GM21576 (cell line): ENCODE measurements around the gene BSG.

Experiments used
- ATAC-seq: cut with Tn5 transposase; IDR thresholded peaks from one replicate; pipeline ENCODE4 v1.9.1; 2021; ENCODE audit warnings: mild to moderate bottlenecking, moderate library complexity; ENCODE audit not compliant: unreplicated experiment

The BSG gene

GRCh38 chr19:572140-572742 lies at the start of gene BSG:
Gene BSG (plus strand): TSS chr19:572596. CDS start chr19:572635, 39 bp downstream.
- ATAC-seq = peak; percentile 66

DNA sequence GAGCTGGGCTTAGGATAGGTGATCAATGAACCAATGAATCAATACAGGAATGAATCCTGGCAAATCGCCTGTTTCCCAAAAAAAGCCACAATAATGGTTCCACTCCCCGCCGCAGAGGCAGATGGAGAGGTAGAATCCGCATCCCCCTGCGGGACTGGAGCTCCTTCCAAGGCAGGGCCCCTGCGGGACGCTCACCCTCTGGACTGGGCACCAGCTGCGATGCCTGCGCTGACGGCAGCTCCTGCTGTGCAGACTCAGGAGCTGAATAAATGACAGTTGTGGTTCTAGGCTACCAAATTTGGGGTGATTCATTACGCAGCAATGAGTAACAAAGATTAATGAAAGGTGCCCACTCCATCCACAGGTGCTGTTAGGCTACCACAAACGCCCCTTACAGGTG lies 49.7 kb upstream of the BSG start:
- no peak for ATAC-seq

DNA sequence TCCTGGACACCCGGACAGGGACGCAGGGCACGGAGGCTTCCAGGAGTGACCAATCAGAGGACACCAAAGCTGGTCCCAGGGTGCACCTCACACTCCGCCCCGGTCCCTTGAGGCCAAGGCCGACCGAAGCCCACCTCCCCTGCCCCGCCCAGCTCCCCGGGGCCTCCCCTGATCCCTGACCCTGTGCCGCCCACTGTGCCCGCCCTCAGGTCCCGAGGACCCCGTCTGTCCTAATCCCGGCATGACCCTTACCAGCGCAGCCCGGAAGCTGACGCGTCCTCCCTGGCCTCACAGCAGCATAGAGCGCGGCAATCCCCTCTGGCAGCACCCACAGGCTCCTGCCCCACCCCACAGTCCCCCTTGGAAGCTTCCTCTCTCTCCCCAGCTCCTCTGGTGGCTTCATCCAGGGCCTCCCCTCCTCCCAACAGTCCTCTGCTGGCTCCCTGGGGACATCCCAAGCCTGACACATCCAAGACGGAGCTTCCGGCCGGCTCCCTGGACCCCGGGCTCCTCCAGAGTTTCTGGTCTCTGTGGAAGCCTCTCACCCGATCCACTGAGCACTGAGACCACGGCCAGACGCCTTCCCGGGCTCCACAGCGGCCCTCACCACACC lies 48.2 kb upstream of the BSG start:
- no peak for ATAC-seq

- ATAC-seq = no peak
These were observed 47.4 kb upstream of the BSG start for GRCh38 chr19:525029-525428.

DNA sequence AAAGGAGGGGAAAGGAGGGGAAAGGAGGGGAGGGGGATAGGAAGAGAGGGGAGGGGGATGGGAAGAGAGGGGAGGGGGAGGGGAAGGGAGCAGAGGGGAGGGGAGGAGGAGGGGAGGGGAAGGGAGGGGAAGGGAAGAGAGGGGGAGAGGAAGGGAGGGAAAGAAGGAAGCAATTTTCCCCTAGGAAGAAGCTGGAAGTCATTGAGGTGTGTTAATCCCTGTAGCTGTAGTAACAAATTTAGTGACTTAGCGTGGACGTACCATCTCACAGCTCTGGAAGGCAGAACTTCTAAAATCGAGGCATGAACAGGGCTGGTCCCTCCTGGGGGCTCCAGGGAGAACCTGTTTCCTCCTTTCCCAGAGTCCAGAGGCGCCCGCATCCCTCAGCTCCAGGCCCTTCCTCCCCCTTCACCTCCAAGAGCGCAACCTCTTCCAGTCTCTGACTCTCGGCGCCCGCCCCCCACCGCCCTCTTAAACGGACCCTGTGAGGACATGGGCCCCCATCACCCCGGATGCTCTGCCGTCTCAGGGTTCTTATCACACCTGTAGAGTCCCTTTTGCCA lies 46.5 kb upstream of the BSG start:
- ATAC-seq = no peak

DNA sequence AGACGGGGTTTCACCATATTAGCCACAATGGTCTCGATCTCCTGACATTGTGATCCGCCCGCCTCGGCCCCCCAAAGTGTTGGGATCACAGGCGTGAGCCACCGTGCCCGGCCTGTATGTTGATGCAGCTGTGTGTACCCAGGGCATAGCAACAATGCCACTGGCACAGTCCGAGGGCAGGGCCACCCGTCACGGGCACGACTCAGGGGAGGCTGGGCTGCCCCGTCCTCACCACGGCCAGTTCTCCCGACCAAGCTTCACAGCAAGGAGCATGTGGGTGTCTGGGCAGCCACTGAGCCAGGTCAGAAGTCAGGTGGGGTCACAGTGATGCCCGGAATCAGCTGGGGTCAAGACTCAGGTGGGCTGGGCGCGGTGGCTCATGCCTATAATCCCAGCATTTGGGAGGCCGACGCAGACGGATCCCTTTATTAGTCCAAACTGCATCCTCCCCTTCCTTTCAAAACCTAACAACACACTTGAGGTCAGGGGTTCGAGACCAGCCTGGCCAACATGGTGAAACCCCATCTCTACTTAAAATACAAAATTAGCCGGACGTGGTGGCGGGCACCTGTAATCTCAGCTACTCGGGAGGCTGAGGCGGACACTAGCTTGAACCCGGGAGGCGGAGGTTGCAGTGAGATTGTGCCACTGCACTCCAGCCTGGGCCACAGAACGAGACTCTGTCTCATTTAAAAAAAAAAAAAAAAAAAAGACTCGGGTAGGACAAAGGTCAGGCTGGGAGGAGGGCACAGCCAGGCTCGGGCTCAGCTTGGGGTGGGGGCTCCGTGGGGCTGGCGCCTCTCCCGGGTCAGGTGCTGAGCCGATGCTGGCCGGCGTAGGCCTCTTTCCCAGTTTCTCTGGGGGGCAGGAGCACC lies 42.0 kb upstream of the BSG start:
- no peak for ATAC-seq

DNA sequence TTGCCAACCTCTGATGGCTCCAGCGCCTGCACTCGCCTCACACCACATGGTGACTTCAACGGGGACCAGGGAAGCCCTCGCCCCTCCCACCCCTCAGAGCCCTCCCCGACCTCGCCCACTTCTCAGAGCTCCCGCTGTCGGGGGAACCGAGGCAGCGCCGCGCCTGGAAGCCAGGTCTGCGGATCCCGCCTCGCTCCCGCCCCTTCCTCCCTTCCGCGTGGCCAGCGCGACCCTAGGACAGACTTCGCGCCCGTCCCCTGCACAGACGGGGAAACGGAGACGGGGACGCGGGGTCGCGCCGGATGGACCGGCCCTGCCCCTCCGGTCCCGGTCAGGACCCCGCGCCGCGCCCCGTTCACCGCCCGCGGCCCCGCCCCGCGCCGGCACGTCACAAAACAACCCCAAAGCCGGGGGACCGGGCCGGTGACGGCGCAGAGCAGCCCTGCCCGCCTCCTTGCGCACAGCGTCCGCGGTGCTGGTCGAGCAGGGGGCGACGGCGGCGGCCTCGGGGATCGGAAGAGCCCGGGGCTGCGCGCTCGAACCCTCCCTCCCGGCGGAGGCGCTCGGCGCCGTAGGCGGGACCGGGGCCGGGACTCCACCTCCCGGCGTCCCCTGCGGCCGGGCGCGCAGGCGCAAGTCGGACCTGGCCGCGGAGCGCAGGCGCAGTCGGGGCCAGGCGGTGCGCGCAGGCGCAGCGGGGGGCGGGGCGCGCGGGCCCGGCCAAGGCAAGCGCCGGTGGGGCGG lies 41.2 kb upstream of the BSG start:
- peak; percentile 54 for ATAC-seq

DNA sequence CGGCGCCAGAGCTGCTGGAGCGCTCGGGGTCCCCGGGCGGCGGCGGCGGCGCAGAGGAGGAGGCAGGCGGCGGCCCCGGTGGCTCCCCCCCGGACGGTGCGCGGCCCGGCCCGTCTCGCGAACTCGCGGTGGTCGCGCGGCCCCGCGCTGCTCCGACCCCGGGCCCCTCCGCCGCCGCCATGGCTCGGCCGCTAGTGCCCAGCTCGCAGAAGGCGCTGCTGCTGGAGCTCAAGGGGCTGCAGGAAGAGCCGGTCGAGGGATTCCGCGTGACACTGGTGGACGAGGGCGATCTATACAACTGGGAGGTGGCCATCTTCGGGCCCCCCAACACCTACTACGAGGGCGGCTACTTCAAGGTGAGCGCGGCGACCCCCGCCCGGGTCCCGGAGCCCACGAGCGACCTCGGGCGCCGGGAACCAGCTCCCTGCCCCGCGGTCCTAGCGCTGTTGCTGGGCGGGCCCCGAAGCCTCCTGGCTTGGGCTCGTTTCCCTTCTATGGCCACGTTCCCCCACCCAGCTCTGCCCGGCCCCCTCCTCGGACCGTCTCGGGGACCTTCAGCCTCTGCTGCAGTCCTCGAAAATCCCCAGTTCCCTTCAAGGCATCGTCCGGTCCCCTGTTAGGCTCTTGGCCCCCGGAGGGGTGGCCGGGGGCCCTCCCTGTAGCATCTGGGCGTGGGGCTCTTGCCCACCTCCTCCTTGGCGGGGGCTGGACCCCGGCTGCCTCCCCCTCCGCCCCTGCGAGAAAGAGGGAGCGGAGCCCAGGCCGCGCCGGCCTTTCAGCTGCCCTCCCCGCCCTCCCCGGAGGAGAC lies 40.4 kb upstream of the BSG start, which contains the start of gene CDC34:
Gene CDC34 (plus strand): TSS at position 8 of the 808 bp plus-strand sequence. CDS start 172 bp downstream, at position 180.
- peak; percentile 3 for ATAC-seq

DNA sequence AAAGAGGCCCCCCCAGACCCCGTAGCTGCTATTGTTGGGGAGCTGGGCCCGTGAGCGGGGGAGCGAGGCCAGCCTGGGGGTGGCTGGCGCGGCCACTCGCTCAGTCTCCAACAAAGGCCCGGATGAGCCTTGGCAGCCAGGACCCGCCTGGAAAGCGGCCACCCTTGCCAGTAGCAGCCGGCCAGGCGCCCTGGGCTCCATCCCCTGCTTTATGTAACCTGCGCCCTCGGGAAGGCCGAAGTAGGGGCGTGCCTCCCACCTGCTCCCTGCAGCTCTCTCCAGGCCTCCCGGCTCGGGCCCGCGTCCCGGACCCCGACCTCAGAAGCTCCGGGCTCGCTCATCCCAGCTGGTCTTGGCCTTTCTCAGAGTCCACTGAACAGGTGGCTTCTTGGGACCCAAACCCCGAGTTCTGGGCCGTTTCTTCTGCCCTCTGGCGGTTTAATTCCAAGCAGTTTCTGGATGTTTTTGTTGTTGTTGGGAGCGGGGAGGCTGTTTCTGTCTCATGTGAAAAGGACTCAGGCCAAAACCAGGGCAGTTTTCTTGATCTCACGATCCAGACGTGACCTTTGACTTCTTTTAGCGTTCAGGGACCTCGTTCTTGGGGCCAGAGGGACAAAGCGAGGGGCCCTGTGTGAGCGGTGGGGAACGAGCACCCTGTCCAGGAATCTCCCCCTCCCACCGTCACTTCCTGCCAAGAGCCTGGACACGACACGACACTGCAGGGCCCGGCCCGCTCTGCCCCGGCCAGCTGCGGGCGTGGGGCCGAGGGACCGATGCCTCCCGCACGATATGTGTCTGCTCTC lies 39.6 kb upstream of the BSG start:
- ATAC-seq = no peak

DNA sequence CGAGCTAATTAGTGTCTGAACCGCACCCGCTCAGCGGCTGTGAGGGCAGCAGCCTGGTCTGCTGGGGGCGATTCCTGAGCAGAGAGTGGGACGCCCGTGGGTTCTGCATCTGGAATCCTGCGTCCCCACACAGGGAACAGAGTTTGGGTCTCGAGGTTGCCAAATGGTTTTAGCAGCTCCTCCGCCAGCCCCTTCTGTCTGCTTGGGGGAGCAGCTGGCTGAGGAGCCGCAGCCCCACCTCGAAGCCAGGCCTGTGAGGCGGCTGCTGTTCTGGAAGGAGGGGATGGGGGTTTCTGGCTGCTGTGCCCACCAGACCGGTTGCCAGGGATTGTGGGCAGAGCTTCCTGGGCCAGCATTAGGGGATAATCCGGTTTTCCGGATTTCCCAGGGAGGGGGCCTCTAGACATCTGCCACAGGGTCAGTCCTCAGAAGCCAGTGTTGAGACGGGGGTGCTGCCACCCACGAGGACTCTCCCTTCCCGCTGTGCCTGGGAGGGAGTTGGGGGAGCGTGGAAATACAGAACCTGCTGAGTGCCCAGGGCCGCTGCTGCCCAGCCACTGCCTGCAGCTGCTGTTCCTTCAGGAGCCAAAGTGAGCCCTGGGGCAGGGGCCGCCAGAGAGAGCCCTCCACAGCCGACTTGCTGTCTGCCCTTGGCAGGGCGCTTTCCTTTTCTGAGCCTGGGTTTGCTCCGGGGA lies 38.9 kb upstream of the BSG start:
- no peak for ATAC-seq

- no peak for ATAC-seq
These were observed 38.3 kb upstream of the BSG start for GRCh38 chr19:534088-534487.

GRCh38 chr19:535017-535835 lies 37.2 kb upstream of the BSG start:
- no peak for ATAC-seq

- no peak for ATAC-seq
These were observed 36.1 kb upstream of the BSG start for GRCh38 chr19:536031-536880.

DNA sequence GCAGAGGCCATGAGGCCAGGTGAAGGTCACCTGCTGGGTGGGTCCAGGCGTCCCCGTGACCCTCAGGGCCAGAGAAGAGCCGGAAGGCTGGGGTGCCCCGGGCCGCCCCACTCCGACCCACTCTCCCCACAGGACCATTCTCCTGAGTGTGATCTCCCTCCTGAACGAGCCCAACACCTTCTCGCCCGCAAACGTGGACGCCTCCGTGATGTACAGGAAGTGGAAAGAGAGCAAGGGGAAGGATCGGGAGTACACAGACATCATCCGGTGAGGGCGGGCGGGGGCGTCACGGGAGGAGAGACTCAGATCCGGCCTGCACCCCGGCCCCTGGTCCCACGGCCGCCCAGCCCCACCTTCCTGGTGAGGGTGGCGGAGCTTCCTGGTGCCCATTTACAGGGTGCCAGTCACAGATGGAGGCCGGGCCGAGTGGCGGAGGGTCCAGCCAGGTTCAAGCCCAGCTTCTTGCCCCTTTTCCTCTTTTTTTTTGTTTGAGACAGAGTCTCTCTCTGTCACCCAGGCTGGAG lies 35.5 kb upstream of the BSG start:
- ATAC-seq = no peak

DNA sequence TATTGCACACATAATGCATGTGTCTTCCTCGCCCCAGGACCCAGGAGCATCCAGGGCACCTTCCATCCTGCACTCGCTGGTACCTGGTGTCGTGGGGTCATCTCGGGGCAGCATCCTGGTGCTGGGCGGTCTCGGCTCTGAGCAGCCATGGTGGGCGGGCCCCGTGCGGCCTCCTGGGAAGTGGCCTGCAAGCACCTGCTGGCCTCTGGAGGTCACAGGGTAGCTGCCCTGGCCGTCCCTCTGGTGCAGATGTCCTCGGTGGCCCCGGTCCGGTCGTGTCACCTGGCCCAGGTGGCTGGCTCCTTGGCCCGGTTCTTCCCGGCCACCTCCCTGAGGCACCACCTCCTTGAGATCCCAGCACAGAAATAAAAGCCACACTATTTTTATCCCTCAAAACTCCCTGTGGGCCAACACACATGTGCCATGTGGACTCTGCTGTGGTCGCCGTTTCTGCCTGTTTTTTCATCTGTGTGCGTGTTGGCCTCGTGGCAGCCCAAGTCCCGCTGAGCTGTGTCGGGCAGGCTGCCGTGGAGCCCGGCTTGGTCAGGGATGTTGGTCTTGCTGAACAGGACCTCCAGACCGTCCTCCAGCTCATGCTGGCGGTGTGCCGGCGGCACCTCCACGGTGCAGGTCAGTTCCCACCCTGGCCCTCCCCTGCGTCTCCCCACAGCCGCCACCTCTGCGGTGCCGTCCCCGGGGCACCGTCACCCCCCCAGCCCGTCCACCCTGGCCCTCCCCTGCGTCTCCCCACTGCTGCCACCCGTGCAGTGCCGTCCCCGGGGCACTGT lies 33.6 kb upstream of the BSG start:
- ATAC-seq = no peak
